Measurements from ENCODE around the gene ACBD4.

The ACBD4 gene

GRCh38 chr17:45098081-45098868, 37.2 kb upstream of the ACBD4 start:
- Mint-ChIP-seq H3K27ac (no peak overlapping the region), H3K36me3 (ENCODE audit: low read depth) (peaks cover 100% of the 10 kb centered on the region), H3K27me3 (no peaks in the 10 kb centered on the region), H3K4me3 (no peak overlapping the region), H3K9me3 (no peaks in the 10 kb centered on the region), H3K4me1 (ENCODE audit: low read depth) (no peaks in the 10 kb centered on the region)
- intact Hi-C loops (cut with micrococcal nuclease), result loop anchor here (10.0 kb wide), 2 partner anchors 73 to 183 kb away; partner anchors contain the start of gene GFAP

- Mint-ChIP-seq H3K36me3 (ENCODE audit: low read depth) (peaks cover 100% of the 10 kb centered on the region), H3K27ac (no peak overlapping the region), H3K27me3 (no peaks in the 10 kb centered on the region), H3K9me3 (no peaks in the 10 kb centered on the region), H3K4me3 (no peak overlapping the region), H3K4me1 (ENCODE audit: low read depth) (no peaks in the 10 kb centered on the region)
- intact Hi-C loops (cut with micrococcal nuclease), result loop anchor here (10.0 kb wide), 2 partner anchors 74 to 184 kb away; partner anchors contain the start of gene GFAP
Observed at GRCh38 chr17:45098869-45099616, 36.4 kb upstream of the ACBD4 start.

GRCh38 chr17:45101546-45101882, 34.0 kb upstream of the ACBD4 start:
- Mint-ChIP-seq H3K27me3 (no peaks in the 10 kb centered on the region), H3K36me3 (ENCODE audit: low read depth) (peaks cover 100% of the 10 kb centered on the region), H3K27ac (no peak overlapping the region), H3K4me3 (no peak overlapping the region), H3K9me3 (no peaks in the 10 kb centered on the region), H3K4me1 (ENCODE audit: low read depth) (no peaks in the 10 kb centered on the region)
- intact Hi-C loops (cut with micrococcal nuclease), result no loop called here

- intact Hi-C loops (cut with micrococcal nuclease), result no loop called here
- Mint-ChIP-seq H3K36me3 (ENCODE audit: low read depth) (peaks cover 100% of the 10 kb centered on the region), H3K9me3 (no peaks in the 10 kb centered on the region), H3K4me1 (ENCODE audit: low read depth) (no peaks in the 10 kb centered on the region), H3K27ac (no peak overlapping the region), H3K4me3 (no peak overlapping the region), H3K27me3 (no peaks in the 10 kb centered on the region)
Observed at GRCh38 chr17:45101883-45102811, 33.3 kb upstream of the ACBD4 start.

GRCh38 chr17:45102856-45103255, 32.6 kb upstream of the ACBD4 start:
- H3K27ac Mint-ChIP-seq, result no peak overlapping the region
- H3K9me3 Mint-ChIP-seq, result no peaks in the 10 kb centered on the region
- H3K4me3 Mint-ChIP-seq, result no peak overlapping the region

GRCh38 chr17:45103269-45103795, 32.2 kb upstream of the ACBD4 start:
- Mint-ChIP-seq H3K36me3 (ENCODE audit: low read depth) (peaks cover 100% of the 10 kb centered on the region), H3K27ac (no peak overlapping the region), H3K27me3 (no peaks in the 10 kb centered on the region)

More at GRCh38 chr17:45102856-45103255, 32.6 kb upstream of the ACBD4 start:
- peaks cover 100% of the 10 kb centered on the region for H3K36me3 Mint-ChIP-seq (ENCODE audit: low read depth)
- intact Hi-C loops (cut with micrococcal nuclease), result no loop called here
- no peaks in the 10 kb centered on the region for H3K27me3 Mint-ChIP-seq
- no peaks in the 10 kb centered on the region for H3K4me1 Mint-ChIP-seq (ENCODE audit: low read depth)

GRCh38 chr17:45104029-45104428, 31.5 kb upstream of the ACBD4 start:
- Mint-ChIP-seq H3K4me3 (no peak overlapping the region), H3K9me3 (no peaks in the 10 kb centered on the region), H3K36me3 (ENCODE audit: low read depth) (peaks cover 100% of the 10 kb centered on the region), H3K27me3 (no peaks in the 10 kb centered on the region), H3K27ac (no peak overlapping the region), H3K4me1 (ENCODE audit: low read depth) (no peaks in the 10 kb centered on the region)
- intact Hi-C loops (cut with micrococcal nuclease), result no loop called here

More at GRCh38 chr17:45103269-45103795, 32.2 kb upstream of the ACBD4 start:
- H3K4me3 Mint-ChIP-seq, result no peak overlapping the region
- no peaks in the 10 kb centered on the region for H3K4me1 Mint-ChIP-seq (ENCODE audit: low read depth)
- no peaks in the 10 kb centered on the region for H3K9me3 Mint-ChIP-seq
- intact Hi-C loops (cut with micrococcal nuclease), result no loop called here

GRCh38 chr17:45104497-45104896, 31.0 kb upstream of the ACBD4 start:
- no peaks in the 10 kb centered on the region for H3K27me3 Mint-ChIP-seq
- no peak overlapping the region for H3K4me3 Mint-ChIP-seq
- H3K4me1 Mint-ChIP-seq (ENCODE audit: low read depth), result peaks cover 4% of the 10 kb centered on the region
- H3K9me3 Mint-ChIP-seq, result no peaks in the 10 kb centered on the region
- intact Hi-C loops (cut with micrococcal nuclease), result no loop called here
- peaks cover 100% of the 10 kb centered on the region for H3K36me3 Mint-ChIP-seq (ENCODE audit: low read depth)
- no peak overlapping the region for H3K27ac Mint-ChIP-seq

- Mint-ChIP-seq H3K9me3 (no peaks in the 10 kb centered on the region), H3K4me1 (ENCODE audit: low read depth) (peaks cover 6% of the 10 kb centered on the region), H3K27me3 (no peaks in the 10 kb centered on the region), H3K36me3 (ENCODE audit: low read depth) (peaks cover 96% of the 10 kb centered on the region), H3K4me3 (no peak overlapping the region), H3K27ac (no peak overlapping the region)
- intact Hi-C loops (cut with micrococcal nuclease), result no loop called here
Observed at GRCh38 chr17:45104907-45105624, 30.4 kb upstream of the ACBD4 start.

- Mint-ChIP-seq H3K4me1 (ENCODE audit: low read depth) (peaks cover 6% of the 10 kb centered on the region), H3K27ac (no peak overlapping the region), H3K4me3 (no peak overlapping the region), H3K9me3 (no peaks in the 10 kb centered on the region), H3K27me3 (no peaks in the 10 kb centered on the region), H3K36me3 (ENCODE audit: low read depth) (peaks cover 86% of the 10 kb centered on the region)
- intact Hi-C loops (cut with micrococcal nuclease), result no loop called here
Observed at GRCh38 chr17:45106096-45106495, 29.4 kb upstream of the ACBD4 start.

GRCh38 chr17:45106582-45106981, 28.9 kb upstream of the ACBD4 start:
- Mint-ChIP-seq H3K9me3 (no peaks in the 10 kb centered on the region), H3K27ac (no peak overlapping the region)

GRCh38 chr17:45107293-45108010, 28.0 kb upstream of the ACBD4 start:
- Mint-ChIP-seq H3K4me3 (no peak overlapping the region), H3K27me3 (no peaks in the 10 kb centered on the region), H3K27ac (no peak overlapping the region), H3K9me3 (no peaks in the 10 kb centered on the region), H3K36me3 (ENCODE audit: low read depth) (peaks cover 72% of the 10 kb centered on the region), H3K4me1 (ENCODE audit: low read depth) (peaks cover 6% of the 10 kb centered on the region)
- intact Hi-C loops (cut with micrococcal nuclease), result no loop called here

More at GRCh38 chr17:45106582-45106981, 28.9 kb upstream of the ACBD4 start:
- intact Hi-C loops (cut with micrococcal nuclease), result no loop called here
- H3K4me1 Mint-ChIP-seq (ENCODE audit: low read depth), result peaks cover 6% of the 10 kb centered on the region
- H3K36me3 Mint-ChIP-seq (ENCODE audit: low read depth), result peaks cover 81% of the 10 kb centered on the region
- H3K27me3 Mint-ChIP-seq, result no peaks in the 10 kb centered on the region
- H3K4me3 Mint-ChIP-seq, result no peak overlapping the region

Measured in dendritic cell treated with granulocyte-macrophage colony-stimulating factor and Interleukin-4, amounts not matched to agents 40 ng/mL and 50 ng/mL, for 4 days (primary cell).